Neural crest cell (in vitro differentiated cells): Measurements from ENCODE around the gene SHISA9. TPM values are rescaled to one million over a fixed set of nuclear protein-coding genes. Genes with fewer than 3 reads are reported as not detected.

Experiments
- DNase-seq: peaks from one replicate; pipeline ENCODE4 v3.0.0; 2021; ENCODE audit warnings: low read depth, mixed read lengths, low spot score
- H3K27ac Mint-ChIP-seq: one replicate; pipeline ENCODE4 v1.8.0; 2021; ENCODE audit warnings: mild to moderate bottlenecking, mixed read lengths; ENCODE audit not compliant: unreplicated experiment
- H3K27me3 Mint-ChIP-seq: 2 replicates; pipeline ENCODE4 v1.8.0; 2021; ENCODE audit warnings: low read depth, mild to moderate bottlenecking, mixed read lengths
- H3K36me3 Mint-ChIP-seq: 2 replicates; pipeline ENCODE4 v1.8.0; 2021; ENCODE audit warnings: low read depth, mild to moderate bottlenecking, mixed read lengths
- H3K4me1 Mint-ChIP-seq: 2 replicates; pipeline ENCODE4 v1.8.0; 2021; ENCODE audit warnings: mixed read lengths
- H3K4me3 Mint-ChIP-seq: one replicate; pipeline ENCODE4 v1.8.0; 2021; ENCODE audit warnings: mild to moderate bottlenecking, mixed read lengths
- H3K9me3 Mint-ChIP-seq: 2 replicates; pipeline ENCODE4 v1.8.0; 2021; ENCODE audit warnings: mixed read lengths
- total RNA-seq: library from RNA; stranded (reverse); gene quantifications from 2 replicates; pipeline ENCODE4 v1.2.1, GENCODE V29; 2021
- TF ChIP-seq, protein P1 (sequence below): fragments of 200-600 bp; sonication (generic); conservative IDR thresholded peaks from 2 replicates; pipeline ENCODE4 v1.5.0; 2021; ENCODE audit warnings: antibody characterized with exemption, mild to moderate bottlenecking

SHISA9 gene
- total RNA-seq, 1 donor from 2014 or later, result 1.3 TPM

DNA sequence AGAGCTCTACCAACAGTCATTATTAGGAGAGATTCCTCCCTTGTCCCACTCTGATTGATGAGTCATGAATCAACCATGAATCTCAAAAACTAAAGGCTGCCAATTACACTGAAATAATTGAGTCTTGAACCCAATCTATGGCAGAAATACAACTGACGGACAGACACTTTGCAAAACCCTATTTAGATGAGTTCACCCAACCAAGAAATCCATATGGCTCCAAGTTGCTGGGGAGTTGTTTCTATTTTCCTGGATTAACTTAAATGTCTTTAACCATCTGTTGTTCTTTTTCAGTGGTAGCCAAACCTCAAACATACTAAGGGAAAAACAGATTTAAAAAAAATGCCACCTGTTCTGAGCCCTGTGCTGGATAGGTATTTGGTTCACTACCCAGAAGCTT, 151.0 kb downstream of the SHISA9 start:
- H3K36me3 Mint-ChIP-seq, result no peaks in the 10 kb centered on the region
- TF ChIP-seq, protein P1, sequence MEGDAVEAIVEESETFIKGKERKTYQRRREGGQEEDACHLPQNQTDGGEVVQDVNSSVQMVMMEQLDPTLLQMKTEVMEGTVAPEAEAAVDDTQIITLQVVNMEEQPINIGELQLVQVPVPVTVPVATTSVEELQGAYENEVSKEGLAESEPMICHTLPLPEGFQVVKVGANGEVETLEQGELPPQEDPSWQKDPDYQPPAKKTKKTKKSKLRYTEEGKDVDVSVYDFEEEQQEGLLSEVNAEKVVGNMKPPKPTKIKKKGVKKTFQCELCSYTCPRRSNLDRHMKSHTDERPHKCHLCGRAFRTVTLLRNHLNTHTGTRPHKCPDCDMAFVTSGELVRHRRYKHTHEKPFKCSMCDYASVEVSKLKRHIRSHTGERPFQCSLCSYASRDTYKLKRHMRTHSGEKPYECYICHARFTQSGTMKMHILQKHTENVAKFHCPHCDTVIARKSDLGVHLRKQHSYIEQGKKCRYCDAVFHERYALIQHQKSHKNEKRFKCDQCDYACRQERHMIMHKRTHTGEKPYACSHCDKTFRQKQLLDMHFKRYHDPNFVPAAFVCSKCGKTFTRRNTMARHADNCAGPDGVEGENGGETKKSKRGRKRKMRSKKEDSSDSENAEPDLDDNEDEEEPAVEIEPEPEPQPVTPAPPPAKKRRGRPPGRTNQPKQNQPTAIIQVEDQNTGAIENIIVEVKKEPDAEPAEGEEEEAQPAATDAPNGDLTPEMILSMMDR, result no peak
- peaks cover 4% of the 10 kb centered on the region for H3K27me3 Mint-ChIP-seq
- no peak for DNase-seq
- H3K27ac Mint-ChIP-seq, result no peak overlapping the region
- peaks cover 4% of the 10 kb centered on the region for H3K9me3 Mint-ChIP-seq
- no peak overlapping the region for H3K4me3 Mint-ChIP-seq
- no peaks in the 10 kb centered on the region for H3K4me1 Mint-ChIP-seq

DNA sequence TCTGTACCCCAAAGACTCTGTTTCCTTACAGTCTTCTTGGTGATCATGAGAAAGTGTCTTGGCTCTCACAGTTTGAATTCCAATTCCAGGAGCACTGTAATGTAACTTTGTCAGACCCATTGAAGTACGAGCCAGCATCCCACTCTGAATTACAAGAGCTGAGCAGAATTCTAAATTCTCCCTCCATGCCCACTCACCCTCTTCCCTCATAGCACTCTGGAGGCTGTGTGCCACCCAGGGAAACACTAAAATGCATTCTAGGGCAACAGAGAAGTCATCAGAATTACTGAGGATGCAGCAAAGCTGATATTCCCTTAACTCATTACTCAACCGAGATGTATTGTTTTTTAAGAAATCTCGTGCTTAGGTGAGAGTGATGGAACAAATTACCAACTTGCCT, 154.1 kb downstream of the SHISA9 start:
- Mint-ChIP-seq H3K27ac (no peak overlapping the region), H3K27me3 (peaks cover 4% of the 10 kb centered on the region), H3K36me3 (no peaks in the 10 kb centered on the region), H3K4me3 (no peak overlapping the region), H3K9me3 (peaks cover 4% of the 10 kb centered on the region), H3K4me1 (no peaks in the 10 kb centered on the region)
- TF ChIP-seq, protein P1, result no peak
- DNase-seq, result no peak

DNA sequence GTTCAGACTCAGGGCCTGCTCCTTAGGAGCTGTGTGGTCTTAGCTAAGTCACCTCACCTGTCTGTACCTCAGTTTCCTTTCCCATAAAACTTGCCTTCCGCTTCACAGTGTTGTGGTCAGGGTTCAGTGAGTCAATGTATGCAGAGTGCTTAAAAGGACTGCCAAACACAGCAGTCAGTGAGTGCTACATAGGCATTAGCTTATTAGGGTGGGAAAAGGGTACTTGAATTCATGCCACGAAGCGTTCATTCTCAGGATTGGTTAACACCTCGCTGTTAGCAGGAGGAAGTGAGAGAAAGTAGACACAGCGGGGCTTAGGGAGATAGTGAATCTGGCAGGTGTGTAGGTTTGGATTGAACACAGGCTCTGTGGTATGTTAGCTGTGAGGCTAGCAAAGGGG, 155.2 kb downstream of the SHISA9 start:
- DNase-seq, result no peak
- Mint-ChIP-seq H3K4me3 (no peak overlapping the region), H3K27ac (no peak overlapping the region), H3K9me3 (no peaks in the 10 kb centered on the region), H3K27me3 (peaks cover 4% of the 10 kb centered on the region), H3K36me3 (no peaks in the 10 kb centered on the region), H3K4me1 (peaks cover 3% of the 10 kb centered on the region)
- TF ChIP-seq, protein P1, result no peak

DNA sequence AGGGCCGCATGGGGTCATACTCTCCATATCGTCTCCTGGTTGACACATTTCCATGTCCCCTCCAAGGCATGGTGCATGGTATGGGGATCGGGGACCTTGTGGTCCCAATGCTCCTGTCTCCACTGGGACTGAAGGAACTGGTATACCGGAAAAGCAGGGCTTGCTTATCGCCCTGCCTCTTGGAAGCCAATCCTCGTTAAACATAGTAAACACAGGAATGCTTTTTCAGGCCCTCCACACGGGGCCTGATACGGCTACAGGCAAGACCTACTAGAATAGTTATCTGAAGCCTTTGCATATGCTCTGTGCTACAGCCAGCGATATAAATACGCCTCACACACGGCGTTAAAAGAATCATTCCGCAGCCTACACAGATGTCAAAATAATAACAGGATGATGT, 159.5 kb downstream of the SHISA9 start:
- TF ChIP-seq, protein P1, result no peak

DNA sequence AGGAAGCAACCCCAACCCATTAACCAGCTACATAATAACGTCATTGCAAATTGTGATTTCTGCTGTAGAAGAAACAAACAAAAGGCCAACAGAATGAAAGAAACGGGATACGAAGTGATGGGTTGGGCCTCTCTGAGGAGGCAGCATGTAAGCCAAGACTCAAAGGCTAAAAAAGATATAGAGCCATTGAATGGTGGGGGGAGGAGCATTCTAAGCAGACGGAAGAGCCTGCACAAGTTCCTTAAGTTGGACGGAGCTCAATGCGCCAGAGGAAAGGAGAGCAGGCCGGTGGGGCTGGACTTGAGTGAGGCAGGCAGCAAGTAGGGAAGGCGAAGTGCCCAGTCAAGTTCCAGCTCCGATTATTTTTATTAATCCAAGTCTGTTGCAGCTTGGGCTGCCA, 160.3 kb downstream of the SHISA9 start:
- TF ChIP-seq, protein P1, result no peak
- DNase-seq, result no peak
- Mint-ChIP-seq H3K36me3 (no peaks in the 10 kb centered on the region), H3K4me3 (no peak overlapping the region), H3K27me3 (no peaks in the 10 kb centered on the region), H3K4me1 (peaks cover 6% of the 10 kb centered on the region), H3K9me3 (peaks cover 5% of the 10 kb centered on the region), H3K27ac (no peak overlapping the region)

More for the DNA sequence above, 159.5 kb downstream of the SHISA9 start:
- Mint-ChIP-seq H3K36me3 (no peaks in the 10 kb centered on the region), H3K9me3 (peaks cover 2% of the 10 kb centered on the region), H3K4me1 (peaks cover 6% of the 10 kb centered on the region), H3K4me3 (no peak overlapping the region), H3K27ac (peak overlapping the region; percentile 9), H3K27me3 (no peaks in the 10 kb centered on the region)
- no peak for DNase-seq

DNA sequence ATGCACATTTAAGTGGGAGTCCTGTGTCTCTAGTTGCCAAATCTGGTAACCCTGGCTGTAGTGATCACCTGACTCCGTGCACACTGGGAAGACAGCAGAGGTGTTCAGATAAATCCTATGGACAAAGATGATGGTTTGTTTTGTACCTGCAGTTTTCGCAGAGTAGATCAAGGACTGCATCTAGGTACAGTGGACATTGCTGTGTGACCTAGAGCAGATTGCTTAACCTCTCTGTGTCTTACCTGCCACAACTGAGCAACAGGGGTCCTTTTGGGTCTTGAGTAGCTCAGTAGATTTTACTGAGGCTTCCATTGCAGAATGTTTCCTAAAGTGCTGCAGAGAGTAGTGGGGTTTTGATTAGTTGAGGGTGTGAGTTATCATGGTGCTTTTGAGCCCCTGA, 160.8 kb downstream of the SHISA9 start:
- Mint-ChIP-seq H3K36me3 (no peaks in the 10 kb centered on the region), H3K27ac (no peak overlapping the region), H3K27me3 (no peaks in the 10 kb centered on the region), H3K4me1 (peaks cover 6% of the 10 kb centered on the region), H3K4me3 (no peak overlapping the region), H3K9me3 (peaks cover 5% of the 10 kb centered on the region)
- TF ChIP-seq, protein P1, result no peak
- no peak for DNase-seq
